ENCODE measurements around the gene MYLK.
A peak's percentile ranks its signal among the peaks of the same experiment; 100 is the strongest.

The MYLK gene

GRCh38 chr3:123661973-123662372 lies 222.2 kb downstream of the MYLK start:
- no peak for DNase-seq

- no peak for DNase-seq
Observed at GRCh38 chr3:123660900-123661299, 223.2 kb downstream of the MYLK start.

GRCh38 chr3:123660141-123660675 lies 223.9 kb downstream of the MYLK start:
- no peak for DNase-seq

GRCh38 chr3:123658852-123659206 lies 225.3 kb downstream of the MYLK start:
- DNase-seq, result no peak

GRCh38 chr3:123658118-123658851 lies 225.8 kb downstream of the MYLK start:
- DNase-seq, result no peak

GRCh38 chr3:123657568-123657967 lies 226.6 kb downstream of the MYLK start:
- DNase-seq, result no peak

- DNase-seq, result no peak
Observed at GRCh38 chr3:123657111-123657510, 227.0 kb downstream of the MYLK start.

GRCh38 chr3:123656691-123657090 lies 227.4 kb downstream of the MYLK start:
- DNase-seq, result no peak

GRCh38 chr3:123656274-123656673 lies 227.9 kb downstream of the MYLK start:
- DNase-seq, result no peak

- no peak for DNase-seq
Observed at GRCh38 chr3:123655400-123655799, 228.7 kb downstream of the MYLK start.

GRCh38 chr3:123653221-123653682 lies 230.9 kb downstream of the MYLK start:
- no peak for DNase-seq

- peak; percentile 39 for DNase-seq
Observed at GRCh38 chr3:123652342-123652984, 231.7 kb downstream of the MYLK start.

- no peak for DNase-seq
Observed at GRCh38 chr3:123651449-123652341, 232.4 kb downstream of the MYLK start.

- DNase-seq, result no peak
Observed at GRCh38 chr3:123650101-123650500, 234.0 kb downstream of the MYLK start.

GRCh38 chr3:123648696-123649405 lies 235.3 kb downstream of the MYLK start:
- DNase-seq, result no peak

GRCh38 chr3:123644358-123644757 lies 239.8 kb downstream of the MYLK start:
- no peak for DNase-seq

GRCh38 chr3:123642957-123643330 lies 241.2 kb downstream of the MYLK start:
- no peak for DNase-seq

- DNase-seq, result peak; percentile 72
Observed at GRCh38 chr3:123642182-123642956, 241.8 kb downstream of the MYLK start.

GRCh38 chr3:123641505-123641904 lies 242.6 kb downstream of the MYLK start:
- no peak for DNase-seq

GRCh38 chr3:123640740-123641462 lies 243.2 kb downstream of the MYLK start:
- no peak for DNase-seq

- DNase-seq, result no peak
Observed at GRCh38 chr3:123640311-123640710, 243.8 kb downstream of the MYLK start.
